Tibial nerve (tissue), 3 donors: ENCODE results near the gene KIF17.

Experiments
- POLR2A ChIP-seq, 2 donors: fragments of 450-650 bp; IDR thresholded peaks; one replicate each; pipeline ENCODE4 v1.6.1; 2017; ENCODE audit warnings: antibody characterized with exemption in 2 of 2, mild to moderate bottlenecking in 2 of 2, moderate library complexity in 2 of 2
- TF ChIP-seq, protein P1 (sequence below), 5 experiments: fragments of 200-600 bp in 3 of 5; fragments of 450-650 bp in 2 of 5; sonication (generic) in 3 of 5; IDR thresholded peaks; one replicate each; pipeline ENCODE4 v1.5.1; 2016 to 2019; ENCODE audit warnings: antibody characterized with exemption in 5 of 5, mild to moderate bottlenecking in 3 of 5, moderate library complexity in 2 of 5

DNA sequence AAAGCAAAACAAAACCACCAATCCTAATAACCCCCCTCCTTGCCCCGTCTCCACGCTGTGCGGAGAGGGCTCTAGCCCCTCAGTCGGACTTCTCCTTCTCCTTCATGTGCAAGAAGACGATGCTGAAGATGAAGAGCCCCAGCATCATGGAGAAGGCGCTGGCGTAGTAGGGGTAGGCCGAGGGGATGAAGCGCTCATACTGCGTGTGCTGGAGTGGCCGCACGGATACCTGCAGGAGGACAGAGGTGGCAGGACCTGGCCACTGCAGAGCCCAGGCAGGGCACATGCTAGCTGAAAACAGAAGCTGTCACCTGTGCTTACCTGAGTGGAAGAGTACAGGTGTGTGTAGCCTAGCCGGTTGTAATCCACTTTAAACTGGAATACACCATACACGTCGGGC is 65.5 kb downstream of the KIF17 start:
- TF ChIP-seq POLR2A (IDR thresholded peaks at IDR 0.05): no peak
- TF ChIP-seq, protein P1, sequence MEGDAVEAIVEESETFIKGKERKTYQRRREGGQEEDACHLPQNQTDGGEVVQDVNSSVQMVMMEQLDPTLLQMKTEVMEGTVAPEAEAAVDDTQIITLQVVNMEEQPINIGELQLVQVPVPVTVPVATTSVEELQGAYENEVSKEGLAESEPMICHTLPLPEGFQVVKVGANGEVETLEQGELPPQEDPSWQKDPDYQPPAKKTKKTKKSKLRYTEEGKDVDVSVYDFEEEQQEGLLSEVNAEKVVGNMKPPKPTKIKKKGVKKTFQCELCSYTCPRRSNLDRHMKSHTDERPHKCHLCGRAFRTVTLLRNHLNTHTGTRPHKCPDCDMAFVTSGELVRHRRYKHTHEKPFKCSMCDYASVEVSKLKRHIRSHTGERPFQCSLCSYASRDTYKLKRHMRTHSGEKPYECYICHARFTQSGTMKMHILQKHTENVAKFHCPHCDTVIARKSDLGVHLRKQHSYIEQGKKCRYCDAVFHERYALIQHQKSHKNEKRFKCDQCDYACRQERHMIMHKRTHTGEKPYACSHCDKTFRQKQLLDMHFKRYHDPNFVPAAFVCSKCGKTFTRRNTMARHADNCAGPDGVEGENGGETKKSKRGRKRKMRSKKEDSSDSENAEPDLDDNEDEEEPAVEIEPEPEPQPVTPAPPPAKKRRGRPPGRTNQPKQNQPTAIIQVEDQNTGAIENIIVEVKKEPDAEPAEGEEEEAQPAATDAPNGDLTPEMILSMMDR (IDR thresholded peaks at IDR 0.05): no peak
